Mucosa of gallbladder (tissue), 1 donor: Measurements from ENCODE around the gene DDX18. TPM values are rescaled to one million over a fixed set of nuclear protein-coding genes. Genes with fewer than 3 reads are reported as not detected.

ENCODE experiments used
- total RNA-seq: library from RNA; stranded (reverse); gene quantifications from one replicate; pipeline ENCODE4 v1.2.1, GENCODE V29; 2021
- donor health status: DM: no; HTN: no; CAD: no.

DDX18 gene
- total RNA-seq, 1 donor from 2014 or later, result 41.1 TPM

Other genes with a start within 250 kb of the DDX18 start
- gene CCDC93, start 199.4 kb downstream of the DDX18 start, total RNA-seq, result 34.6 TPM